PC-3 (cell line): ENCODE data around the gene FN1. TPM values are rescaled to one million over a fixed set of nuclear protein-coding genes. Genes with fewer than 3 reads are reported as not detected.

Experiments
- ATAC-seq: fragments of 200-7000 bp; cut with Tn5 transposase; 2 replicates; pipeline ENCODE4 v1.9.1; 2020; ENCODE audit warnings: mild to moderate bottlenecking, moderate library complexity
- BruUV-seq: library from RNA; stranded (reverse); fragments of 400-500 nt; replicated peaks from 2 replicates; lab custom pipeline; 2021; lab: Mats Ljungman, UMichigan
- CTCF ChIA-PET: fragments of 300-600 bp; sonication (Branson Sonifier 250); formaldehyde crosslinking; loops from one replicate; lab custom pipeline; 2022; ENCODE audit warnings: antibody characterized with exemption; lab: Charles Lee
- POLR2A ChIA-PET: fragments of 300-600 bp; sonication (Branson Sonifier 250); formaldehyde crosslinking; loops from one replicate; lab custom pipeline; 2022; ENCODE audit warnings: antibody characterized with exemption; ENCODE audit not compliant: unreplicated experiment; lab: Charles Lee
- DNase-seq: peaks from one replicate; pipeline ENCODE4 v3.0.0-alpha.2; 2015
- H2AFZ ChIP-seq: fragments of 300-600 bp; sonication (generic); 2 replicates; pipeline ENCODE4 v1.6.0; 2016; ENCODE audit warnings: antibody characterized with exemption, low read length
- H3F3A ChIP-seq: fragments of 300-600 bp; sonication (generic); one replicate; pipeline ENCODE4 v1.6.0; 2017; ENCODE audit warnings: antibody characterized with exemption, low read length, control low read depth, mild to moderate bottlenecking; ENCODE audit not compliant: unreplicated experiment
- H3K27ac ChIP-seq: fragments of 300-600 bp; sonication (generic); 2 replicates; pipeline ENCODE4 v1.5.1; 2016; ENCODE audit warnings: mild to moderate bottlenecking, low read length
- H3K27me3 ChIP-seq: fragments of 300-600 bp; sonication (generic); 2 replicates; pipeline ENCODE4 v1.6.1; 2016; ENCODE audit warnings: low read length, mixed read lengths
- H3K36me3 ChIP-seq: fragments of 300-600 bp; sonication (generic); 2 replicates; pipeline ENCODE4 v1.6.1; 2016; ENCODE audit warnings: low read depth, mixed run types, low read length, mixed read lengths
- H3K4me1 ChIP-seq: fragments of 300-600 bp; sonication (generic); 2 replicates; pipeline ENCODE4 v1.5.1; 2016; ENCODE audit warnings: low read length; ENCODE audit not compliant: insufficient read depth
- H3K4me2 ChIP-seq: fragments of 300-600 bp; sonication (generic); 2 replicates; pipeline ENCODE4 v1.6.0; 2016; ENCODE audit warnings: low read length
- H3K4me3 ChIP-seq: fragments of 300-600 bp; sonication (generic); 2 replicates; pipeline ENCODE4 v1.5.1; 2016; ENCODE audit warnings: mild to moderate bottlenecking, low read length, mixed read lengths
- H3K79me2 ChIP-seq: fragments of 300-600 bp; sonication (generic); 2 replicates; pipeline ENCODE4 v1.6.1; 2017; ENCODE audit warnings: low read length, mixed read lengths
- H3K9ac ChIP-seq: fragments of 300-600 bp; sonication (generic); 2 replicates; pipeline ENCODE4 v1.6.0; 2016; ENCODE audit warnings: mild to moderate bottlenecking, low read length
- H3K9me2 ChIP-seq: fragments of 300-600 bp; sonication (generic); replicated peaks from 2 replicates; pipeline ENCODE4 v1.6.1; 2016; ENCODE audit warnings: mixed run types, low read length, mixed read lengths
- H3K9me3 ChIP-seq: fragments of 300-600 bp; sonication (generic); 2 replicates; pipeline ENCODE4 v1.6.1; 2016; ENCODE audit warnings: low read length, mixed read lengths
- H4K20me1 ChIP-seq: fragments of 300-600 bp; sonication (generic); 2 replicates; pipeline ENCODE4 v1.6.1; 2016; ENCODE audit warnings: low read length, mixed read lengths
- CTCF ChIP-seq: fragments of 300-600 bp; sonication (generic); conservative IDR thresholded peaks from 2 replicates; pipeline ENCODE4 v1.5.1; 2017; ENCODE audit warnings: antibody characterized with exemption, low read depth, mild to moderate bottlenecking, low read length
- EZH2 ChIP-seq: fragments of 300-600 bp; sonication (generic); IDR thresholded peaks from one replicate; pipeline ENCODE4 v1.6.1; 2017; ENCODE audit warnings: antibody characterized with exemption, mild to moderate bottlenecking, low read length; ENCODE audit not compliant: unreplicated experiment
- EZH2phosphoT487 ChIP-seq: fragments of 300-600 bp; sonication (generic); IDR thresholded peaks from 2 replicates; pipeline ENCODE4 v1.6.1; 2018; ENCODE audit warnings: mild to moderate bottlenecking, antibody characterized with exemption, low read length, borderline replicate concordance
- intact Hi-C: fragments of 100-400 bp; cut with micrococcal nuclease; formaldehyde crosslinking; loops from 2 replicates; pipeline ENCODE4 v1.9.0; 2023
- total RNA-seq: library from RNA; depleted of rRNA; stranded (reverse); fragments of >200 nt; gene quantifications from 2 replicates; pipeline ENCODE4 v1.2.3, GENCODE V29; 2014

The FN1 gene
- total RNA-seq, 1 experiment from 2014 or later, result 220 TPM

- Histone ChIP-seq H3K36me3 (no peaks in the 10 kb centered on the region), H3K4me3 (no peak overlapping the region), H3K9ac (no peak overlapping the region), H3K27ac (no peak overlapping the region), H2AFZ (no peak overlapping the region), H3K79me2 (no peaks in the 10 kb centered on the region), H3K9me3 (no peaks in the 10 kb centered on the region), H3F3A (no peaks in the 10 kb centered on the region), H4K20me1 (no peaks in the 10 kb centered on the region), H3K27me3 (no peaks in the 10 kb centered on the region), H3K4me1 (no peaks in the 10 kb centered on the region), H3K9me2 (no peaks in the 10 kb centered on the region), H3K4me2 (no peak overlapping the region)
- POLR2A ChIA-PET, result no interaction called here
- intact Hi-C loops, result no loop called here
- CTCF ChIA-PET, result no interaction called here
- TF ChIP-seq CTCF, result no peak
- no peak for TF ChIP-seq EZH2
- no peak for TF ChIP-seq EZH2phosphoT487
- no peak for ATAC-seq
- BruUV-seq, result no TSS peak
- no peak for DNase-seq
Measured at GRCh38 chr2:215484570-215484969, 48.7 kb upstream of the FN1 start.

GRCh38 chr2:215483431-215483830, 47.6 kb upstream of the FN1 start:
- H3K4me3 ChIP-seq, result no peak overlapping the region
- no peaks in the 10 kb centered on the region for H3K36me3 ChIP-seq
- no peaks in the 10 kb centered on the region for H3K27me3 ChIP-seq
- DNase-seq (no peak), ATAC-seq (no peak)
- H4K20me1 ChIP-seq, result no peaks in the 10 kb centered on the region
- H3K27ac ChIP-seq, result no peak overlapping the region
- H2AFZ ChIP-seq, result no peak overlapping the region
- H3K79me2 ChIP-seq, result no peaks in the 10 kb centered on the region
- TF ChIP-seq EZH2 (no peak), CTCF (no peak), EZH2phosphoT487 (no peak)
- ChIA-PET CTCF (no interaction called here), POLR2A (no interaction called here)
- no peak overlapping the region for H3K4me2 ChIP-seq
- intact Hi-C loops, result no loop called here
- BruUV-seq, result no TSS peak
- H3K4me1 ChIP-seq, result no peaks in the 10 kb centered on the region
- no peaks in the 10 kb centered on the region for H3K9me2 ChIP-seq
- no peaks in the 10 kb centered on the region for H3F3A ChIP-seq
- H3K9me3 ChIP-seq, result no peaks in the 10 kb centered on the region
- no peak overlapping the region for H3K9ac ChIP-seq

- Histone ChIP-seq H4K20me1 (no peaks in the 10 kb centered on the region), H3K9me2 (no peaks in the 10 kb centered on the region), H3K4me1 (no peaks in the 10 kb centered on the region), H3K79me2 (no peaks in the 10 kb centered on the region), H3K9me3 (no peaks in the 10 kb centered on the region), H3K4me2 (no peak overlapping the region), H3K9ac (no peak overlapping the region), H3K27ac (no peak overlapping the region), H3K36me3 (no peaks in the 10 kb centered on the region), H3F3A (no peaks in the 10 kb centered on the region), H3K4me3 (no peak overlapping the region), H3K27me3 (no peaks in the 10 kb centered on the region), H2AFZ (no peak overlapping the region)
- intact Hi-C loops, result no loop called here
- no peak for TF ChIP-seq CTCF
- no peak for TF ChIP-seq EZH2
- no peak for TF ChIP-seq EZH2phosphoT487
- DNase-seq (no peak), ATAC-seq (no peak)
- CTCF ChIA-PET, result no interaction called here
- no TSS peak for BruUV-seq
- POLR2A ChIA-PET, result no interaction called here
Measured at GRCh38 chr2:215479536-215480240, 43.8 kb upstream of the FN1 start.
